ENCODE results near the gene MMP24. TPM values are rescaled to one million over a fixed set of nuclear protein-coding genes. Genes with fewer than 3 reads are reported as not detected.

Gene MMP24
- total and polyA plus RNA-seq, 2 of the 13 experiments (the other 11 are each of a cell fraction or from before 2014, with no cell fraction given) = 0.29 to 0.35 TPM

DNA sequence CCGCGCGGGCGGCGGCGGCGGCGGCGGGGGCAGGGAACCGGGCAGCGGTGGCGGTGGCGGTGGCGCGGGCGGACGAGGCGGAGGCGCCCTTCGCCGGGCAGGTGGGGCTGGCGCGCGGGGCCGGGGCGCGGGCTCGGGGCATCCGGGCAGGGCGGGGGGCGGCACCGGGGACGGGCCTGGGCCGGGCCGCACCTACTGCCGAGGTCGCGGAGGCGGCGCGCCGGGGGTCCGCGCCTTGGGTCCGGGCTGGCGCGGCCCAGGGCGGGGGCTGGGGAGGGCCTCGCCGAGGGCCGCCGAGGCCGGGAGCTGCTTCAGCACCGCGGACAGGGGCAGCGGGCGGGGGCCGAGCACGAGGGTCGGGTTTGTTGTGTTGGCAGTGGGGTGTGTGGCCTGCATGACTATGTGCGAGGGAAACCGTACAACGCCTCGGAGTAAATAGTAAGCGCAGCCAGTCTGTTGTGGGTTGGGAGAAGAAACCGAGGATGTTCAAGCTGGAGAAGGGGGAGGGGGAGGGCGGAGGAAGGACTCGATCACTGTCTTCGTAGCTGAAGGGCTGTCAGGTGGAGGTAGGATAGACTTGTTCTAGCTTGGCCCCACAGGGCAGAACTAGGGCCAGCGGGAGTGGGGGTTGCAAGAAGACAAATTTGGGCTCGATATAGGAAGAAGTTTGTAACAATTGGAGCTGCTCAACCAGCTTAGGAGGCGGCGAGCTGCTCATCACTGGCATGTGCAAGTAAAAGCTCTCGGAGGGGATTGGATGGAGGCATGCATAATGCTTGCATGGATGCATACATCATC lies 593 bp downstream of the MMP24 start (continued):
- TF ChIP-seq, protein P1, sequence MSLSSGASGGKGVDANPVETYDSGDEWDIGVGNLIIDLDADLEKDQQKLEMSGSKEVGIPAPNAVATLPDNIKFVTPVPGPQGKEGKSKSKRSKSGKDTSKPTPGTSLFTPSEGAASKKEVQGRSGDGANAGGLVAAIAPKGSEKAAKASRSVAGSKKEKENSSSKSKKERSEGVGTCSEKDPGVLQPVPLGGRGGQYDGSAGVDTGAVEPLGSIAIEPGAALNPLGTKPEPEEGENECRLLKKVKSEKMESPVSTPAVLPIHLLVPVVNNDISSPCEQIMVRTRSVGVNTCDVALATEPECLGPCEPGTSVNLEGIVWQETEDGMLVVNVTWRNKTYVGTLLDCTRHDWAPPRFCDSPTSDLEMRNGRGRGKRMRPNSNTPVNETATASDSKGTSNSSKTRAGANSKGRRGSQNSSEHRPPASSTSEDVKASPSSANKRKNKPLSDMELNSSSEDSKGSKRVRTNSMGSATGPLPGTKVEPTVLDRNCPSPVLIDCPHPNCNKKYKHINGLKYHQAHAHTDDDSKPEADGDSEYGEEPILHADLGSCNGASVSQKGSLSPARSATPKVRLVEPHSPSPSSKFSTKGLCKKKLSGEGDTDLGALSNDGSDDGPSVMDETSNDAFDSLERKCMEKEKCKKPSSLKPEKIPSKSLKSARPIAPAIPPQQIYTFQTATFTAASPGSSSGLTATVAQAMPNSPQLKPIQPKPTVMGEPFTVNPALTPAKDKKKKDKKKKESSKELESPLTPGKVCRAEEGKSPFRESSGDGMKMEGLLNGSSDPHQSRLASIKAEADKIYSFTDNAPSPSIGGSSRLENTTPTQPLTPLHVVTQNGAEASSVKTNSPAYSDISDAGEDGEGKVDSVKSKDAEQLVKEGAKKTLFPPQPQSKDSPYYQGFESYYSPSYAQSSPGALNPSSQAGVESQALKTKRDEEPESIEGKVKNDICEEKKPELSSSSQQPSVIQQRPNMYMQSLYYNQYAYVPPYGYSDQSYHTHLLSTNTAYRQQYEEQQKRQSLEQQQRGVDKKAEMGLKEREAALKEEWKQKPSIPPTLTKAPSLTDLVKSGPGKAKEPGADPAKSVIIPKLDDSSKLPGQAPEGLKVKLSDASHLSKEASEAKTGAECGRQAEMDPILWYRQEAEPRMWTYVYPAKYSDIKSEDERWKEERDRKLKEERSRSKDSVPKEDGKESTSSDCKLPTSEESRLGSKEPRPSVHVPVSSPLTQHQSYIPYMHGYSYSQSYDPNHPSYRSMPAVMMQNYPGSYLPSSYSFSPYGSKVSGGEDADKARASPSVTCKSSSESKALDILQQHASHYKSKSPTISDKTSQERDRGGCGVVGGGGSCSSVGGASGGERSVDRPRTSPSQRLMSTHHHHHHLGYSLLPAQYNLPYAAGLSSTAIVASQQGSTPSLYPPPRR (CRISPR knock-in tag; IDR thresholded peaks at IDR 0.05; ENCODE audit: borderline replicate concordance) = peak; percentile 51; the same call in 1 of the 2 replicates
- TF ChIP-seq NFE2L2 (IDR thresholded peaks at IDR 0.05; ENCODE audit: low read length) (no peak), HNRNPLL (IDR thresholded peaks at IDR 0.05; ENCODE audit: low read depth, low read length, poor library complexity, severe bottlenecking) (no peak), TEAD3 (CRISPR knock-in tag; optimal IDR thresholded peaks at IDR 0.05; ENCODE audit: borderline replicate concordance) (peak; percentile 55), ZNF577 (CRISPR knock-in tag; IDR thresholded peaks at IDR 0.05; ENCODE audit: borderline replicate concordance, low read depth) (no peak), BORCS8-MEF2B (CRISPR knock-in tag; IDR thresholded peaks at IDR 0.05) (peak; percentile 98), RFXANK (CRISPR knock-in tag; IDR thresholded peaks at IDR 0.05) (peak; percentile 90; the same call in 1 of the 2 replicates), ZNF3 (CRISPR knock-in tag; IDR thresholded peaks at IDR 0.05) (peak; percentile 68; the same call in 1 of the 2 replicates), TCF7L2 (IDR thresholded peaks at IDR 0.05; ENCODE audit: low read depth, low read length) (no peak), ZFP37 (CRISPR knock-in tag; IDR thresholded peaks at IDR 0.05; ENCODE audit: borderline replicate concordance) (peak; percentile 99), JUND (CRISPR knock-in tag; IDR thresholded peaks at IDR 0.05) (peak; percentile 59; the same call in 1 of the 2 replicates), BRCA1 (CRISPR knock-in tag; IDR thresholded peaks at IDR 0.05) (peak; percentile 99)
- TF ChIP-seq, protein P2, sequence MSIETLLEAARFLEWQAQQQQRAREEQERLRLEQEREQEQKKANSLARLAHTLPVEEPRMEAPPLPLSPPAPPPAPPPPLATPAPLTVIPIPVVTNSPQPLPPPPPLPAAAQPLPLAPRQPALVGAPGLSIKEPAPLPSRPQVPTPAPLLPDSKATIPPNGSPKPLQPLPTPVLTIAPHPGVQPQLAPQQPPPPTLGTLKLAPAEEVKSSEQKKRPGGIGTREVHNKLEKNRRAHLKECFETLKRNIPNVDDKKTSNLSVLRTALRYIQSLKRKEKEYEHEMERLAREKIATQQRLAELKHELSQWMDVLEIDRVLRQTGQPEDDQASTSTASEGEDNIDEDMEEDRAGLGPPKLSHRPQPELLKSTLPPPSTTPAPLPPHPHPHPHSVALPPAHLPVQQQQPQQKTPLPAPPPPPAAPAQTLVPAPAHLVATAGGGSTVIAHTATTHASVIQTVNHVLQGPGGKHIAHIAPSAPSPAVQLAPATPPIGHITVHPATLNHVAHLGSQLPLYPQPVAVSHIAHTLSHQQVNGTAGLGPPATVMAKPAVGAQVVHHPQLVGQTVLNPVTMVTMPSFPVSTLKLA (IDR thresholded peaks at IDR 0.05) = peak; percentile 73
- TF ChIP-seq, protein P3, sequence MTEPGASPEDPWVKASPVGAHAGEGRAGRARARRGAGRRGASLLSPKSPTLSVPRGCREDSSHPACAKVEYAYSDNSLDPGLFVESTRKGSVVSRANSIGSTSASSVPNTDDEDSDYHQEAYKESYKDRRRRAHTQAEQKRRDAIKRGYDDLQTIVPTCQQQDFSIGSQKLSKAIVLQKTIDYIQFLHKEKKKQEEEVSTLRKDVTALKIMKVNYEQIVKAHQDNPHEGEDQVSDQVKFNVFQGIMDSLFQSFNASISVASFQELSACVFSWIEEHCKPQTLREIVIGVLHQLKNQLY (CRISPR knock-in tag; IDR thresholded peaks at IDR 0.05) = peak; percentile 54; the same call in 1 of the 2 replicates
- TF ChIP-seq, protein P4, sequence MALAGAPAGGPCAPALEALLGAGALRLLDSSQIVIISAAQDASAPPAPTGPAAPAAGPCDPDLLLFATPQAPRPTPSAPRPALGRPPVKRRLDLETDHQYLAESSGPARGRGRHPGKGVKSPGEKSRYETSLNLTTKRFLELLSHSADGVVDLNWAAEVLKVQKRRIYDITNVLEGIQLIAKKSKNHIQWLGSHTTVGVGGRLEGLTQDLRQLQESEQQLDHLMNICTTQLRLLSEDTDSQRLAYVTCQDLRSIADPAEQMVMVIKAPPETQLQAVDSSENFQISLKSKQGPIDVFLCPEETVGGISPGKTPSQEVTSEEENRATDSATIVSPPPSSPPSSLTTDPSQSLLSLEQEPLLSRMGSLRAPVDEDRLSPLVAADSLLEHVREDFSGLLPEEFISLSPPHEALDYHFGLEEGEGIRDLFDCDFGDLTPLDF (CRISPR knock-in tag; IDR thresholded peaks at IDR 0.05) = peak; percentile 59; the same call in 1 of the 2 replicates
- TF ChIP-seq, protein P5, sequence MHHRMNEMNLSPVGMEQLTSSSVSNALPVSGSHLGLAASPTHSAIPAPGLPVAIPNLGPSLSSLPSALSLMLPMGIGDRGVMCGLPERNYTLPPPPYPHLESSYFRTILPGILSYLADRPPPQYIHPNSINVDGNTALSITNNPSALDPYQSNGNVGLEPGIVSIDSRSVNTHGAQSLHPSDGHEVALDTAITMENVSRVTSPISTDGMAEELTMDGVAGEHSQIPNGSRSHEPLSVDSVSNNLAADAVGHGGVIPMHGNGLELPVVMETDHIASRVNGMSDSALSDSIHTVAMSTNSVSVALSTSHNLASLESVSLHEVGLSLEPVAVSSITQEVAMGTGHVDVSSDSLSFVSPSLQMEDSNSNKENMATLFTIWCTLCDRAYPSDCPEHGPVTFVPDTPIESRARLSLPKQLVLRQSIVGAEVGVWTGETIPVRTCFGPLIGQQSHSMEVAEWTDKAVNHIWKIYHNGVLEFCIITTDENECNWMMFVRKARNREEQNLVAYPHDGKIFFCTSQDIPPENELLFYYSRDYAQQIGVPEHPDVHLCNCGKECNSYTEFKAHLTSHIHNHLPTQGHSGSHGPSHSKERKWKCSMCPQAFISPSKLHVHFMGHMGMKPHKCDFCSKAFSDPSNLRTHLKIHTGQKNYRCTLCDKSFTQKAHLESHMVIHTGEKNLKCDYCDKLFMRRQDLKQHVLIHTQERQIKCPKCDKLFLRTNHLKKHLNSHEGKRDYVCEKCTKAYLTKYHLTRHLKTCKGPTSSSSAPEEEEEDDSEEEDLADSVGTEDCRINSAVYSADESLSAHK (CRISPR knock-in tag; IDR thresholded peaks at IDR 0.05; ENCODE audit: borderline replicate concordance) = peak; percentile 94; the same call in 1 of the 2 replicates
- TF ChIP-seq, protein P6, sequence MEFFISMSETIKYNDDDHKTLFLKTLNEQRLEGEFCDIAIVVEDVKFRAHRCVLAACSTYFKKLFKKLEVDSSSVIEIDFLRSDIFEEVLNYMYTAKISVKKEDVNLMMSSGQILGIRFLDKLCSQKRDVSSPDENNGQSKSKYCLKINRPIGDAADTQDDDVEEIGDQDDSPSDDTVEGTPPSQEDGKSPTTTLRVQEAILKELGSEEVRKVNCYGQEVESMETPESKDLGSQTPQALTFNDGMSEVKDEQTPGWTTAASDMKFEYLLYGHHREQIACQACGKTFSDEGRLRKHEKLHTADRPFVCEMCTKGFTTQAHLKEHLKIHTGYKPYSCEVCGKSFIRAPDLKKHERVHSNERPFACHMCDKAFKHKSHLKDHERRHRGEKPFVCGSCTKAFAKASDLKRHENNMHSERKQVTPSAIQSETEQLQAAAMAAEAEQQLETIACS (CRISPR knock-in tag; IDR thresholded peaks at IDR 0.05) = peak; percentile 63; the same call in 1 of the 2 replicates

Measured in HepG2 (cell line).